Measurements from ENCODE around the gene VPS35.

VPS35 gene

GRCh38 chr16:46688654-46689364, at the start of gene VPS35:
Gene VPS35, minus strand, starts transcription at chr16:46689178. Its CDS starts 45 bp downstream, at chr16:46689133.
- peak; percentile 100 for DNase-seq (ENCODE audit: low spot score)

DNA sequence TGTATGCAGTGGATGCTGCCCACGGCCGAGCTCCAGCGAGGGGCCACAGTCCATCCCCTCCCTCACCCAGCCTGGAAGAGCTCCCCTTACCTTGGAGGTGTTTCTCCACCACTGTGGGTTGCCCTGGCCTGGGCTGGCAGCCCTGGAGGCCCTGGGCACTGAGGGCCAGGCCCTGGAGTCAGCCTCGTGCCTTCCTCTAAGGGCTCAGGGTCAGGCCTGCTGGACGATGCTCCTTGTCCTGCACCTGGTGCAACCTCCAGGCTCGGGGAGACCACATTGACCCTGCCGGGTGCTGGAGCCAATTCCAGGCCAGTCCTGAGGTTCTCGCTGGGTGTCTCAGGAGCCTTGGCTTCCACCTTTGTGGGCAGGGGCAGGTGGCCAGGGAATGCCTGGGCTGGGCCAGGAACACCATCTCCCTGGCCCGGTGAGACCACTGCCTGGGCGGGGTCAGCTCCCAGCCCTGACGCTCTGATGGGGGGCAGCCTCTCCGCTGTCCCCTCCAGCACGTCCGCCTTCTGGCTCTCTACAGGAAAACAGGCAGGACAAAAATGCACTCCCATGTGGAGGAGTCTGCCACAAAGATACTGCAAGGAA, 48.7 kb upstream of the VPS35 start:
- no peak for DNase-seq (ENCODE audit: low spot score)

- no peak for DNase-seq (ENCODE audit: low spot score)
Measured at GRCh38 chr16:46736695-46737094, 47.7 kb upstream of the VPS35 start.

GRCh38 chr16:46733319-46733830, 44.4 kb upstream of the VPS35 start:
- no peak for DNase-seq (ENCODE audit: low spot score)

DNA sequence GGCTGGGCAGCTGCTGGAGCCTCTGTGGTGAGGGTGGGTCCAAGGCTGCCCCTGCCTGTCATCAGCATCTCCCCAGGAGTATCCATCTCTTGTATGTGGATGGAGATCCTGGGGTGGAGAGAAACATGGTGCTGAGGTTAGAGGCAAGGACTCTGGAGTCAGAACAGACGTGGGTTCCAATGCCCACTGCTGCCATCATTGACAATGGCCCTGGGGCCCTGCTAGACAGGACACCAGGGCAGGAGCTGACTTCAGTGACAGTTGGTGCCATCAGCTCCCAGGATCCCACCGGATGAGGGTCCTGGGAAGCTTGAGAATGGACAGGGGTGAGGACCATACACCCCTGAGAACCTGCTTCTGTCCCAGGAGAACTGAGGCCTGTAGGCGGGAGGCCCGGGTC, 43.6 kb upstream of the VPS35 start:
- DNase-seq (ENCODE audit: low spot score), result no peak

GRCh38 chr16:46731691-46732555, 42.9 kb upstream of the VPS35 start:
- no peak for DNase-seq (ENCODE audit: low spot score)

DNA sequence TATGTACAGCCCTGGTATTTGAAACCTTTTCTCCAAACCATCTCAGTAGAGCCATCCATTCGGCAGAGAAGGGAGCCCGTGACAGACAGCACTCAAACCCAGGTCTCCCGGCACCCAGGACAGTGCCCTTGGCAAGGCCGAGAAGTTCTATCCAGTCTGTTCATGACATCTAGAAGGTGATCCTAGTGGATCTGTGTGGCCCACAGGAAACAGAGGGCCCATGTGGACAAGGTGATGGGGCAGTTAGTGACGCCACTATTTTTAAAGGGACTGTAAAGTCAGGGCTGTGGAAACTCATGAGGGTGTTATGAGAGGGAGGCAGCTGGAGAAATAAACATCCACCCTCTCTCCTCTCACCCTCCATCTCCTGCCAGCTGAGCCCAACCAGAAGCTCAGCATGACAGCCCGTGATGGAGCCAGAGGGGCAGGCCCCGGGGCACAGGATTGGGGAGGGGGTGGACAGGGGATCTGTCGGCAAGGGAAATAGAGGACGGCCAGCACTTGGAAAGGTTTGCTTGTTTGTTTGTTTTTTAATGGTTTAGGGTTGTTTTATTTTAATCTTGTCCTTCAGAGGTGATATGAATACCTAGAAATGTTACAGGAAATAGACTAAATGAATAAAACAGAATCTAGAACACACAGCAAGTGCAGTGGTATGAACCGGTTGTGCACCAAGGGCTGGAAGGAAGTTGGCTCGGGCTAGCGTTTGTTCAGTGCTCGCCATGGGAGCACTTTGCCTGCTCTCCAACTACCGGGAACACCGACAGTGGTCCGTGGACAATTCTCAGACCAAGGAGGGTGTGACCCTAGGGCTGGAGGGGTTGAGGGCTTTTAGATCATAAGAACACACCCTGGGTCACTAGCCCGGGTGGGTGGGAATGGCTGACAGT, 42.1 kb upstream of the VPS35 start:
- DNase-seq (ENCODE audit: low spot score), result no peak

- no peak for DNase-seq (ENCODE audit: low spot score)
Measured at GRCh38 chr16:46730126-46730525, 41.1 kb upstream of the VPS35 start.

- DNase-seq (ENCODE audit: low spot score), result no peak
Measured at GRCh38 chr16:46729326-46729995, 40.5 kb upstream of the VPS35 start.

DNA sequence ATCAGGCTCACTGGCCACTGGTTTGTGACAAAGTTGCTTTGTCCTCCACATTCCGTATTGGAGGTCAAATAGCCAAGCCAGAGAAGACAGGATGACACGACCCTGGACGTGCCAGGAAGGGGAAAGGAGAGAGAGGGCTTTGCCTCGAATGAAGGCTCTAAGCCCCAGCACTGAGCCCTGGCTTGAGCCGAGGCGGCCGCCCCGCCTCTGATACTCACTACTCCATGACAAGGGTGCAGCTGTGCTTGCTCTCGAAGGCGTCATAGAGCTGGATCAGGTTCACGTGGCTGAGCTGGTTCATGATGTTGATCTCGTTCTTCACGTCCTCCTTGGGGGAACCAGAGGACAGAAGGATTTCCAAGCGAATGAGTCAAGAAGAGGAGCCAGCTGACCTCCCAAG, 39.8 kb upstream of the VPS35 start:
- no peak for DNase-seq (ENCODE audit: low spot score)

DNA sequence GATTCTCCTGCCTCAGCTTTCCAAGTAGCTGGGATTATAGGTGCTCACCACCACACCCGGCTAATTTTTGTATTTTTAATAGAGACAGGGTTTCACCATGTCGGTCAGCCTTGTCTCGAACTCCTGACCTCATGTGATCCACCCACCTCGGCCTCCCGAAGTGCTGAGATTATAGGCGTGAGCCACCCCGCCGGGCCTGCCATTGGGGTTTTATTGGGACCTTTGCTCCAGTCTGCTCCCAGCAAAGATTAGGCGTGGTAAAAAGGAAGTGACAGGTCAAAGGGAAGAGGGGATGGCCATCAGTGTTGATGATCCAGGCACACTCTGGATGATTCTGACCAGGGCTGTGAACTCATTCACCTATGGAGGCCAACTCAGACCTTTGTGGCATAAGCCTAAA, 38.7 kb upstream of the VPS35 start:
- no peak for DNase-seq (ENCODE audit: low spot score)

DNA sequence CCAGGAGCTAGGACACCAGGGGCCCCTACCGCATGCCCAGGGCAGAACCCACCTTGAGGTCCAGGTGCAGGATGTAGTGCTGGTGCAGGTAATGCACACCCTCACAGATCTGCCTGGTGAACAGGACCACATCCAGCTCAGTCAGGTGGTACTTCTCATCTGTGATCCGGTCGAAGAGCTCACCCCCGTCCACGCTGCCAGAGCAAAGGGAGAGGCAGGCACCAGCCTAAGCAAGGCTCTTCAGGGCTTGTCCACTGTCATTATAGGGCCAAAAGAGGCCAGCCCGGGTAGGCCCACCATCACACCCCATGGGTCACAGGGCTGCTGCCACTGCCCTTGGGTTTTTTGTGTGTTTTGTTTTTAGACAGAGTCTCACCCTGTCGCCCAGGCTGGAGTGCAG, 38.2 kb upstream of the VPS35 start:
- DNase-seq (ENCODE audit: low spot score), result no peak

DNA sequence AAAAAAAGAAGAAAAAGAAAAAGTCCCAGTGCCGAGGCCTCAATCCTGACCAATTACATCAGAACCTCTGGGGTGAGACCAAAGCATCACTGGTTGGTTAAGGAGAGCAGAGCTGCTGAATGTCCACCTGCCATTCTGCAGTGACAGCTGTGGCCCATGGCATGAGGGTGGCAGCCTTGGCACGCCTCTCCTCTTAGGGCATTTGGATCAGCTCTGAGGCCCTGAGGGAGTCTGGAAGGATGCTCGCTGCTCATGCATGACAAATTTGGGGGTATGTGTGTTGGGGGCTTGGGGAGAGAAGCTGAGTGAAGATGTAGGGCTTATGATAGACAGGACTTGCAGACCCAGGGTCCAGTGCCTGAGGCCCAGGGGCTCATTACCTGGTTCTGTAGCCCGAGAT, 32.9 kb upstream of the VPS35 start:
- DNase-seq (ENCODE audit: low spot score), result no peak

DNA sequence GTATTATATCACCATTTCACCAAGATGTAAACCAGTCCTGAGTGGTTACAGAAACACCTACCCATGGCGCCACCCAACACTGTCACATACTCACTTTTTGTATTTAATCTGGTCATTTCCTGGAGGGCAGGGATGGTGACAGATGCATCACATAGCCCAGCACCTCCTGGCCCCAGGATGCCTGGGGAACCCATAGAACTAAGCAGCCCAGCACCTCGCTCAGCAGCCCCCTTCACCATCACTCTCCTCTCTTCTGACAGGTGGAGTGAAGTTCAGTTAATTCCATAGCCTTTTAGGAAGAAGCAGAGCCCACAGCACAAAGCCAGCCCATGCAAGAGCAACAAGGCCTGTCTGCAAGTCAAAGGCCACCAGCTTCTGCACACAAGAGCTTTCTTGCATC, 31.6 kb upstream of the VPS35 start:
- no peak for DNase-seq (ENCODE audit: low spot score)

GRCh38 chr16:46719528-46719927, 30.6 kb upstream of the VPS35 start:
- DNase-seq (ENCODE audit: low spot score), result no peak

DNA sequence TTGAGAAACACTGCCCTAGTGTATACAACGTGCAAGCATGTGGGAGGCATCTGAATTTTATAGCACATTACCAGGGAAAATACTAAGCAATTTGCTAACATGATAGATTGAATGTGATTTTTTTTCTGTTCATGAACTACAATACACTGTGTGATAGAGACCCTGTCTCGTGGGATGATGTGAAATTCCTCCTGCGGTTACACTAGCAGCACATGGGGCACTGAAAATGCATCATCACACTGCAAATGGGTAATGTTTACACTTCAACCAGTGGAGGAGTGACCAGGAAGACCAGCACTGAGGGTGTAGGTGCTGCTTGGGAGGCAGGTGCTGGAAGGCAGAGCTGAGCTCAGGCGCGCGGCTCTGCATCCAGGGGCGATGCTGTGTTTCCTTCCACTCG, 29.2 kb upstream of the VPS35 start:
- no peak for DNase-seq (ENCODE audit: low spot score)

- no peak for DNase-seq (ENCODE audit: low spot score)
Measured at GRCh38 chr16:46717692-46718091, 28.7 kb upstream of the VPS35 start.

DNA sequence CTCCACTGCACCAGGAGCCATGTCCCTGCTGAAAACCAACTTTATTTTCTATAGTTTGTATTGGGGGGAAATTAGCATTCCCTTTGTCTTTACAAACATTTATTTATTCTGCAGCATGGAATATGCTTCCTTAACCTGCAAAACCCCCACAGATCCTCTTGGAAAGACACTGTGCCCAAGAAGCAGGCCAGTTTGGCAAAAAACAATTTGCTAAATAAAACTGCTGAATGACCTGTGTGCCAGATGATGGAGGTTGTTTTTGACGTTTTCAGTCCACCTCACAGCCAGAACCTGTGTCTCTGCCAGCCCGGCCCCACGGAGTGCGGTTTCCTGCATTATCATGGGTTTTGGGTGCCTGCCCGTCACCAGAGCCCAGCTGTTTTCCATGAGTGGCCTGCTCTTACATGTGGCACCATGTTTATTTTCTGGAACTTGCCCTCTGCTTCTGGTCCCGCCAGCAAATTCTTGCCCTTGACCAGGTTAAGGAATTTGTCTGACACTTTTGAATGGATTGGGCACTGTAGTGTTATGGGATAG, 26.9 kb upstream of the VPS35 start:
- DNase-seq (ENCODE audit: low spot score), result no peak

- no peak for DNase-seq (ENCODE audit: low spot score)
Measured at GRCh38 chr16:46714797-46715591, 26.0 kb upstream of the VPS35 start.

- DNase-seq (ENCODE audit: low spot score), result no peak
Measured at GRCh38 chr16:46713634-46714033, 24.7 kb upstream of the VPS35 start.

Data from left forelimb (tissue), 1 donor.